GM23338 (cell line): Measurements from ENCODE around the gene PPP2R5B. TPM values are rescaled to one million over a fixed set of nuclear protein-coding genes. Genes with fewer than 3 reads are reported as not detected.

Source experiments
- ATAC-seq: fragments of 200-7000 bp; cut with Tn5 transposase; 3 replicates; pipeline ENCODE4 v1.9.1; 2020
- DNase-seq: peaks from one replicate; pipeline ENCODE4 v3.0.0-alpha.2; 2015; ENCODE audit warnings: low spot score
- H2AFZ ChIP-seq: fragments of 200-600 bp; sonication (generic); 2 replicates; pipeline ENCODE4 v1.8.0; 2016; ENCODE audit warnings: antibody characterized with exemption, mild to moderate bottlenecking, moderate library complexity
- H3F3A ChIP-seq: fragments of 200-600 bp; sonication (generic); replicated peaks from 2 replicates; pipeline ENCODE4 v1.8.0; 2017; ENCODE audit warnings: antibody characterized with exemption, mixed run types, low read depth
- H3K27ac ChIP-seq: fragments of 200-600 bp; sonication (generic); 2 replicates; pipeline ENCODE4 v1.6.1; 2016; ENCODE audit warnings: low read depth
- H3K27me3 ChIP-seq: fragments of 200-600 bp; sonication (generic); 2 replicates; pipeline ENCODE4 v1.8.0; 2016; ENCODE audit warnings: mild to moderate bottlenecking, mixed run types, moderate library complexity; ENCODE audit not compliant: insufficient read depth
- H3K36me3 ChIP-seq: fragments of 200-600 bp; sonication (generic); 2 replicates; pipeline ENCODE4 v1.8.0; 2016; ENCODE audit warnings: mild to moderate bottlenecking; ENCODE audit not compliant: insufficient read depth
- H3K4me1 ChIP-seq: fragments of 200-600 bp; sonication (generic); 2 replicates; pipeline ENCODE4 v1.8.0; 2016; ENCODE audit warnings: mild to moderate bottlenecking, moderate library complexity; ENCODE audit not compliant: insufficient read depth
- H3K4me2 ChIP-seq: fragments of 200-600 bp; sonication (generic); 2 replicates; pipeline ENCODE4 v1.7.1; 2017; ENCODE audit warnings: mixed run types
- H3K4me3 ChIP-seq: fragments of 200-600 bp; sonication (generic); 2 replicates; pipeline ENCODE4 v1.6.1; 2016; ENCODE audit warnings: mixed run types
- H3K79me2 ChIP-seq: fragments of 200-600 bp; sonication (generic); replicated peaks from 2 replicates; pipeline ENCODE4 v1.8.0; 2017; ENCODE audit warnings: mild to moderate bottlenecking; ENCODE audit not compliant: insufficient read depth
- H3K9me2 ChIP-seq: fragments of 200-600 bp; sonication (generic); 2 replicates; pipeline ENCODE4 v1.8.0; 2017; ENCODE audit not compliant: insufficient read depth
- H4K20me1 ChIP-seq: fragments of 200-600 bp; sonication (generic); replicated peaks from 2 replicates; pipeline ENCODE4 v1.8.0; 2017; ENCODE audit warnings: mild to moderate bottlenecking; ENCODE audit not compliant: insufficient read depth
- H3K27ac Mint-ChIP-seq: 2 replicates; pipeline ENCODE4 v1.8.0; 2020; ENCODE audit warnings: inconsistent platforms, mild to moderate bottlenecking, moderate library complexity, mixed read lengths
- H3K27me3 Mint-ChIP-seq: 3 replicates; pipeline ENCODE4 v1.8.0; 2022; ENCODE audit warnings: low read depth, mild to moderate bottlenecking, moderate library complexity, mixed read lengths, inconsistent platforms; ENCODE audit not compliant: insufficient read depth, poor library complexity
- H3K36me3 Mint-ChIP-seq: 3 replicates; pipeline ENCODE4 v1.8.0; 2021; ENCODE audit warnings: low read depth, mild to moderate bottlenecking, inconsistent platforms, moderate library complexity, mixed read lengths
- H3K4me1 Mint-ChIP-seq: 3 replicates; pipeline ENCODE4 v1.8.0; 2020; ENCODE audit warnings: mild to moderate bottlenecking, inconsistent platforms, mixed read lengths
- H3K4me3 Mint-ChIP-seq: 3 replicates; pipeline ENCODE4 v1.8.0; 2021; ENCODE audit warnings: moderate library complexity, mild to moderate bottlenecking, inconsistent platforms, mixed read lengths
- H3K9me3 Mint-ChIP-seq: 3 replicates; pipeline ENCODE4 v1.8.0; 2020; ENCODE audit warnings: moderate library complexity, mild to moderate bottlenecking, inconsistent platforms, mixed read lengths
- CREB1 ChIP-seq: fragments of 250-450 bp; sonication (Bioruptor Pico); IDR thresholded peaks from 2 replicates; pipeline ENCODE4 v1.5.0; 2020; ENCODE audit warnings: low read depth, mild to moderate bottlenecking, moderate library complexity
- EZH2 ChIP-seq: fragments of 200-600 bp; sonication (generic); IDR thresholded peaks from one replicate; pipeline ENCODE4 v1.8.0; 2017; ENCODE audit warnings: antibody characterized with exemption, mild to moderate bottlenecking, low read depth; ENCODE audit not compliant: unreplicated experiment
- EZH2phosphoT487 ChIP-seq: fragments of 200-600 bp; sonication (generic); IDR thresholded peaks from one replicate; pipeline ENCODE4 v1.8.1; 2018; ENCODE audit warnings: antibody characterized with exemption; ENCODE audit not compliant: unreplicated experiment
- JUNB ChIP-seq: IDR thresholded peaks from one replicate; pipeline ENCODE4 v1.6.1; 2016; ENCODE audit warnings: antibody characterized with exemption; ENCODE audit not compliant: unreplicated experiment
- NANOG ChIP-seq: IDR thresholded peaks from 2 replicates; pipeline ENCODE4 v1.6.1; 2016; ENCODE audit warnings: antibody characterized with exemption, borderline replicate concordance
- POLR2AphosphoS5 ChIP-seq: IDR thresholded peaks from 2 replicates; pipeline ENCODE4 v1.6.1; 2016; ENCODE audit warnings: antibody characterized with exemption, low read depth
- STAT1 ChIP-seq: IDR thresholded peaks from one replicate; pipeline ENCODE4 v1.6.1; 2016; ENCODE audit warnings: antibody characterized with exemption; ENCODE audit not compliant: unreplicated experiment
- ZNF114 ChIP-seq: fragments of 250-450 bp; sonication (Bioruptor Pico); IDR thresholded peaks from 2 replicates; pipeline ENCODE4 v1.5.0; 2020; ENCODE audit warnings: mild to moderate bottlenecking, moderate library complexity
- ZNF331 ChIP-seq: fragments of 250-450 bp; sonication (Bioruptor Pico); IDR thresholded peaks from 2 replicates; pipeline ENCODE4 v1.5.0; 2020; ENCODE audit warnings: low read depth, mild to moderate bottlenecking, moderate library complexity
- polyA plus RNA-seq: library from polyadenylated mRNA; unstranded; fragments of >200 nt; fragmentation: Nextera tagmentation; extraction: Ambion mirVana; gene quantifications from 2 replicates; pipeline ENCODE4 v1.2.1, GENCODE V29; 2016
- total RNA-seq: library from RNA; depleted of rRNA; stranded (reverse); fragments of >200 nt; shearing (Covaris generic); gene quantifications from 2 replicates; pipeline ENCODE4 v1.2.3, GENCODE V29; 2014
- TF ChIP-seq, protein P1 (sequence below): IDR thresholded peaks from 2 replicates; pipeline ENCODE4 v1.6.1; 2016; ENCODE audit warnings: antibody characterized with exemption
- TF ChIP-seq, protein P2 (sequence below): fragments of 250-450 bp; sonication (Bioruptor Pico); IDR thresholded peaks from 2 replicates; pipeline ENCODE4 v1.5.0; 2020; ENCODE audit warnings: mild to moderate bottlenecking, moderate library complexity
- TF ChIP-seq, protein P3 (sequence below), 2 experiments: fragments of 200-600 bp in 1 of 2; sonication (generic) in 1 of 2; conservative IDR thresholded peaks; 2 replicates each; pipeline versions ENCODE4 v1.5.1 to v1.6.1; 2016 to 2017; ENCODE audit warnings: antibody characterized with exemption in 2 of 2, low read depth in 2 of 2, mild to moderate bottlenecking in 2 of 2, moderate library complexity in 1 of 2
- TF ChIP-seq, protein P4 (sequence below): IDR thresholded peaks from one replicate; pipeline ENCODE4 v1.6.1; 2018; ENCODE audit warnings: antibody characterized with exemption; ENCODE audit not compliant: unreplicated experiment

Gene PPP2R5B
- total and polyA plus RNA-seq, 2 experiments from 2014 or later: 2.8 to 5.8 TPM

DNA sequence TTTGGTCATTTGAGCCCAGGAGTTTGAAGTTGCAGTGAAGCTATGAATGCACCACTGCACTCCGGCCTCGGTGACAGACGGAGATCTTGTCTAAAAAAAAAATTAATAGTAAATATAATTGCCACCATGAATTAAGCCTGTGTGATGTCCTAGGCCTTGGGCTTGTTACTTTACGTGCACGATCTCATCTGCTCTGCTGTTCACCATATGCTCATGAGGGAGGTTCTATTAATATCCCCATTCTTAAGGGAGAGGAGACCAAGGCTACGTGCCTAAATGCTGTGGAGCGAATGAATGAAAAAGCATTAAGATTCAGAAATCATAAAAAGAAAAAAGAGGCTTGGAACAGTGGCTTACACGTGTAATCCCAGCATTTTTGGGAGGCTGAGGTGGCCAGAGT lies 4.9 kb upstream of the PPP2R5B start:
- H3K9me2 ChIP-seq: no peaks in the 10 kb centered on the region
- H3K27me3 Mint-ChIP-seq: peaks cover 14% of the 10 kb centered on the region
- ATAC-seq (no peak), DNase-seq (no peak)
- H3K4me2 ChIP-seq: no peak overlapping the region
- H3K36me3 Mint-ChIP-seq: no peaks in the 10 kb centered on the region
- H3K27ac Mint-ChIP-seq: no peak overlapping the region
- H3K36me3 ChIP-seq: no peaks in the 10 kb centered on the region
- no peaks in the 10 kb centered on the region for H3K27me3 ChIP-seq
- H3K4me3 ChIP-seq: no peak overlapping the region
- H3K9me3 Mint-ChIP-seq: no peaks in the 10 kb centered on the region
- no peak overlapping the region for H2AFZ ChIP-seq
- H3K4me3 Mint-ChIP-seq: no peak overlapping the region
- H3K27ac ChIP-seq: no peak overlapping the region
- no peaks in the 10 kb centered on the region for H4K20me1 ChIP-seq
- H3K4me1 Mint-ChIP-seq: peaks cover 19% of the 10 kb centered on the region
- TF ChIP-seq STAT1: no peak
- TF ChIP-seq POLR2AphosphoS5: no peak
- no peak for TF ChIP-seq CREB1 (CRISPR knock-in tag)
- TF ChIP-seq ZNF331 (CRISPR knock-in tag): no peak
- no peak for TF ChIP-seq JUNB
- no peak for TF ChIP-seq ZNF114 (CRISPR knock-in tag)
- TF ChIP-seq, protein P1, sequence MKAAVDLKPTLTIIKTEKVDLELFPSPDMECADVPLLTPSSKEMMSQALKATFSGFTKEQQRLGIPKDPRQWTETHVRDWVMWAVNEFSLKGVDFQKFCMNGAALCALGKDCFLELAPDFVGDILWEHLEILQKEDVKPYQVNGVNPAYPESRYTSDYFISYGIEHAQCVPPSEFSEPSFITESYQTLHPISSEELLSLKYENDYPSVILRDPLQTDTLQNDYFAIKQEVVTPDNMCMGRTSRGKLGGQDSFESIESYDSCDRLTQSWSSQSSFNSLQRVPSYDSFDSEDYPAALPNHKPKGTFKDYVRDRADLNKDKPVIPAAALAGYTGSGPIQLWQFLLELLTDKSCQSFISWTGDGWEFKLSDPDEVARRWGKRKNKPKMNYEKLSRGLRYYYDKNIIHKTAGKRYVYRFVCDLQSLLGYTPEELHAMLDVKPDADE: no peak
- no peak for TF ChIP-seq NANOG
- TF ChIP-seq EZH2: no peak
- TF ChIP-seq, protein P2, sequence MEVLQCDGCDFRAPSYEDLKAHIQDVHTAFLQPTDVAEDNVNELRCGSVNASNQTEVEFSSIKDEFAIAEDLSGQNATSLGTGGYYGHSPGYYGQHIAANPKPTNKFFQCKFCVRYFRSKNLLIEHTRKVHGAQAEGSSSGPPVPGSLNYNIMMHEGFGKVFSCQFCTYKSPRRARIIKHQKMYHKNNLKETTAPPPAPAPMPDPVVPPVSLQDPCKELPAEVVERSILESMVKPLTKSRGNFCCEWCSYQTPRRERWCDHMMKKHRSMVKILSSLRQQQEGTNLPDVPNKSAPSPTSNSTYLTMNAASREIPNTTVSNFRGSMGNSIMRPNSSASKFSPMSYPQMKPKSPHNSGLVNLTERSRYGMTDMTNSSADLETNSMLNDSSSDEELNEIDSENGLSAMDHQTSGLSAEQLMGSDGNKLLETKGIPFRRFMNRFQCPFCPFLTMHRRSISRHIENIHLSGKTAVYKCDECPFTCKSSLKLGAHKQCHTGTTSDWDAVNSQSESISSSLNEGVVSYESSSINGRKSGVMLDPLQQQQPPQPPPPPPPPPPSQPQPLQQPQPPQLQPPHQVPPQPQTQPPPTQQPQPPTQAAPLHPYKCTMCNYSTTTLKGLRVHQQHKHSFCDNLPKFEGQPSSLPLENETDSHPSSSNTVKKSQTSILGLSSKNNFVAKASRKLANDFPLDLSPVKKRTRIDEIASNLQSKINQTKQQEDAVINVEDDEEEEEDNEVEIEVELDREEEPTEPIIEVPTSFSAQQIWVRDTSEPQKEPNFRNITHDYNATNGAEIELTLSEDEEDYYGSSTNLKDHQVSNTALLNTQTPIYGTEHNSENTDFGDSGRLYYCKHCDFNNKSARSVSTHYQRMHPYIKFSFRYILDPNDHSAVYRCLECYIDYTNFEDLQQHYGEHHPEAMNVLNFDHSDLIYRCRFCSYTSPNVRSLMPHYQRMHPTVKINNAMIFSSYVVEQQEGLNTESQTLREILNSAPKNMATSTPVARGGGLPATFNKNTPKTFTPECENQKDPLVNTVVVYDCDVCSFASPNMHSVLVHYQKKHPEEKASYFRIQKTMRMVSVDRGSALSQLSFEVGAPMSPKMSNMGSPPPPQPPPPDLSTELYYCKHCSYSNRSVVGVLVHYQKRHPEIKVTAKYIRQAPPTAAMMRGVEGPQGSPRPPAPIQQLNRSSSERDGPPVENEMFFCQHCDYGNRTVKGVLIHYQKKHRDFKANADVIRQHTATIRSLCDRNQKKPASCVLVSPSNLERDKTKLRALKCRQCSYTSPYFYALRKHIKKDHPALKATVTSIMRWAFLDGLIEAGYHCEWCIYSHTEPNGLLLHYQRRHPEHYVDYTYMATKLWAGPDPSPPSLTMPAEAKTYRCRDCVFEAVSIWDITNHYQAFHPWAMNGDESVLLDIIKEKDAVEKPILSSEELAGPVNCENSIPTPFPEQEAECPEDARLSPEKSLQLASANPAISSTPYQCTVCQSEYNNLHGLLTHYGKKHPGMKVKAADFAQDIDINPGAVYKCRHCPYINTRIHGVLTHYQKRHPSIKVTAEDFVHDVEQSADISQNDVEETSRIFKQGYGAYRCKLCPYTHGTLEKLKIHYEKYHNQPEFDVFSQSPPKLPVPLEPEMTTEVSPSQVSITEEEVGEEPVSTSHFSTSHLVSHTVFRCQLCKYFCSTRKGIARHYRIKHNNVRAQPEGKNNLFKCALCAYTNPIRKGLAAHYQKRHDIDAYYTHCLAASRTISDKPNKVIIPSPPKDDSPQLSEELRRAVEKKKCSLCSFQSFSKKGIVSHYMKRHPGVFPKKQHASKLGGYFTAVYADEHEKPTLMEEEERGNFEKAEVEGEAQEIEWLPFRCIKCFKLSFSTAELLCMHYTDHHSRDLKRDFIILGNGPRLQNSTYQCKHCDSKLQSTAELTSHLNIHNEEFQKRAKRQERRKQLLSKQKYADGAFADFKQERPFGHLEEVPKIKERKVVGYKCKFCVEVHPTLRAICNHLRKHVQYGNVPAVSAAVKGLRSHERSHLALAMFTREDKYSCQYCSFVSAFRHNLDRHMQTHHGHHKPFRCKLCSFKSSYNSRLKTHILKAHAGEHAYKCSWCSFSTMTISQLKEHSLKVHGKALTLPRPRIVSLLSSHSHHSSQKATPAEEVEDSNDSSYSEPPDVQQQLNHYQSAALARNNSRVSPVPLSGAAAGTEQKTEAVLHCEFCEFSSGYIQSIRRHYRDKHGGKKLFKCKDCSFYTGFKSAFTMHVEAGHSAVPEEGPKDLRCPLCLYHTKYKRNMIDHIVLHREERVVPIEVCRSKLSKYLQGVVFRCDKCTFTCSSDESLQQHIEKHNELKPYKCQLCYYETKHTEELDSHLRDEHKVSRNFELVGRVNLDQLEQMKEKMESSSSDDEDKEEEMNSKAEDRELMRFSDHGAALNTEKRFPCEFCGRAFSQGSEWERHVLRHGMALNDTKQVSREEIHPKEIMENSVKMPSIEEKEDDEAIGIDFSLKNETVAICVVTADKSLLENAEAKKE (CRISPR knock-in tag): no peak
- no peak for TF ChIP-seq EZH2phosphoT487
- TF ChIP-seq, protein P3, sequence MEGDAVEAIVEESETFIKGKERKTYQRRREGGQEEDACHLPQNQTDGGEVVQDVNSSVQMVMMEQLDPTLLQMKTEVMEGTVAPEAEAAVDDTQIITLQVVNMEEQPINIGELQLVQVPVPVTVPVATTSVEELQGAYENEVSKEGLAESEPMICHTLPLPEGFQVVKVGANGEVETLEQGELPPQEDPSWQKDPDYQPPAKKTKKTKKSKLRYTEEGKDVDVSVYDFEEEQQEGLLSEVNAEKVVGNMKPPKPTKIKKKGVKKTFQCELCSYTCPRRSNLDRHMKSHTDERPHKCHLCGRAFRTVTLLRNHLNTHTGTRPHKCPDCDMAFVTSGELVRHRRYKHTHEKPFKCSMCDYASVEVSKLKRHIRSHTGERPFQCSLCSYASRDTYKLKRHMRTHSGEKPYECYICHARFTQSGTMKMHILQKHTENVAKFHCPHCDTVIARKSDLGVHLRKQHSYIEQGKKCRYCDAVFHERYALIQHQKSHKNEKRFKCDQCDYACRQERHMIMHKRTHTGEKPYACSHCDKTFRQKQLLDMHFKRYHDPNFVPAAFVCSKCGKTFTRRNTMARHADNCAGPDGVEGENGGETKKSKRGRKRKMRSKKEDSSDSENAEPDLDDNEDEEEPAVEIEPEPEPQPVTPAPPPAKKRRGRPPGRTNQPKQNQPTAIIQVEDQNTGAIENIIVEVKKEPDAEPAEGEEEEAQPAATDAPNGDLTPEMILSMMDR (conservative IDR thresholded peaks at IDR 0.05; ENCODE audit: low read depth in 2 of 2): no peak
- TF ChIP-seq, protein P4, sequence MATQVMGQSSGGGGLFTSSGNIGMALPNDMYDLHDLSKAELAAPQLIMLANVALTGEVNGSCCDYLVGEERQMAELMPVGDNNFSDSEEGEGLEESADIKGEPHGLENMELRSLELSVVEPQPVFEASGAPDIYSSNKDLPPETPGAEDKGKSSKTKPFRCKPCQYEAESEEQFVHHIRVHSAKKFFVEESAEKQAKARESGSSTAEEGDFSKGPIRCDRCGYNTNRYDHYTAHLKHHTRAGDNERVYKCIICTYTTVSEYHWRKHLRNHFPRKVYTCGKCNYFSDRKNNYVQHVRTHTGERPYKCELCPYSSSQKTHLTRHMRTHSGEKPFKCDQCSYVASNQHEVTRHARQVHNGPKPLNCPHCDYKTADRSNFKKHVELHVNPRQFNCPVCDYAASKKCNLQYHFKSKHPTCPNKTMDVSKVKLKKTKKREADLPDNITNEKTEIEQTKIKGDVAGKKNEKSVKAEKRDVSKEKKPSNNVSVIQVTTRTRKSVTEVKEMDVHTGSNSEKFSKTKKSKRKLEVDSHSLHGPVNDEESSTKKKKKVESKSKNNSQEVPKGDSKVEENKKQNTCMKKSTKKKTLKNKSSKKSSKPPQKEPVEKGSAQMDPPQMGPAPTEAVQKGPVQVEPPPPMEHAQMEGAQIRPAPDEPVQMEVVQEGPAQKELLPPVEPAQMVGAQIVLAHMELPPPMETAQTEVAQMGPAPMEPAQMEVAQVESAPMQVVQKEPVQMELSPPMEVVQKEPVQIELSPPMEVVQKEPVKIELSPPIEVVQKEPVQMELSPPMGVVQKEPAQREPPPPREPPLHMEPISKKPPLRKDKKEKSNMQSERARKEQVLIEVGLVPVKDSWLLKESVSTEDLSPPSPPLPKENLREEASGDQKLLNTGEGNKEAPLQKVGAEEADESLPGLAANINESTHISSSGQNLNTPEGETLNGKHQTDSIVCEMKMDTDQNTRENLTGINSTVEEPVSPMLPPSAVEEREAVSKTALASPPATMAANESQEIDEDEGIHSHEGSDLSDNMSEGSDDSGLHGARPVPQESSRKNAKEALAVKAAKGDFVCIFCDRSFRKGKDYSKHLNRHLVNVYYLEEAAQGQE: no peak
- H3F3A ChIP-seq: no peaks in the 10 kb centered on the region
- H3K79me2 ChIP-seq: no peaks in the 10 kb centered on the region; the same call in 1 of the 2 replicates
- H3K4me1 ChIP-seq: peaks cover 12% of the 10 kb centered on the region
